H9 (cell line): Measurements from ENCODE around the gene MAL. TPM values are rescaled to one million over a fixed set of nuclear protein-coding genes. Genes with fewer than 3 reads are reported as not detected.

Source experiments
- DNase-seq: peaks from one replicate; pipeline ENCODE4 v3.0.0-alpha.2; 2017
- H2AFZ ChIP-seq: one replicate; pipeline ENCODE4 v1.6.1; 2013; ENCODE audit warnings: mild to moderate bottlenecking, low read length, control low read depth, moderate library complexity
- H2AK5ac ChIP-seq: 2 replicates; pipeline ENCODE4 v1.6.1; 2013; ENCODE audit warnings: low read length, control low read depth, mixed read lengths; ENCODE audit not compliant: insufficient read length
- H2BK120ac ChIP-seq: one replicate; pipeline ENCODE4 v1.6.1; 2013; ENCODE audit warnings: low read depth, mild to moderate bottlenecking, low read length, control low read depth, inconsistent platforms; ENCODE audit not compliant: poor library complexity, severe bottlenecking
- H2BK12ac ChIP-seq: 2 replicates; pipeline ENCODE4 v1.6.1; 2013; ENCODE audit warnings: low read length, control low read depth, mixed read lengths, low read depth; ENCODE audit not compliant: insufficient read length
- H2BK15ac ChIP-seq: 2 replicates; pipeline ENCODE4 v1.6.1; 2013; ENCODE audit warnings: low read depth, low read length, control low read depth
- H2BK20ac ChIP-seq: one replicate; pipeline ENCODE4 v1.6.1; 2013; ENCODE audit warnings: low read depth, mild to moderate bottlenecking, low read length, control low read depth, inconsistent platforms; ENCODE audit not compliant: poor library complexity, severe bottlenecking
- H2BK5ac ChIP-seq: 2 replicates; pipeline ENCODE4 v1.6.1; 2013; ENCODE audit warnings: low read length, control low read depth, mixed read lengths; ENCODE audit not compliant: insufficient read length
- H3K14ac ChIP-seq: 2 replicates; pipeline ENCODE4 v1.6.1; 2013; ENCODE audit warnings: low read length, control low read depth; ENCODE audit not compliant: insufficient read depth
- H3K18ac ChIP-seq: 2 replicates; pipeline ENCODE4 v1.6.1; 2013; ENCODE audit warnings: low read depth, mild to moderate bottlenecking, mixed read lengths, low read length, control low read depth; ENCODE audit not compliant: insufficient read length
- H3K23ac ChIP-seq: 2 replicates; pipeline ENCODE4 v1.6.1; 2013; ENCODE audit warnings: low read length, control low read depth, mixed read lengths, low read depth; ENCODE audit not compliant: insufficient read length
- H3K23me2 ChIP-seq: 2 replicates; pipeline ENCODE4 v1.6.1; 2013; ENCODE audit warnings: low read depth, mild to moderate bottlenecking, mixed read lengths, low read length, control low read depth; ENCODE audit not compliant: insufficient read length, poor library complexity, severe bottlenecking
- H3K27ac ChIP-seq: 2 replicates; pipeline ENCODE4 v1.5.1; 2013; ENCODE audit warnings: low read length, control low read depth, mixed read lengths, low read depth; ENCODE audit not compliant: insufficient read length
- H3K27me3 ChIP-seq: 2 replicates; pipeline ENCODE4 v1.6.1; 2013; ENCODE audit warnings: low read length, control low read depth, inconsistent platforms; ENCODE audit not compliant: insufficient read depth
- H3K4ac ChIP-seq: 2 replicates; pipeline ENCODE4 v1.6.1; 2013; ENCODE audit warnings: low read depth, mild to moderate bottlenecking, control low read depth, inconsistent platforms, low read length, moderate library complexity
- H3K4me1 ChIP-seq: 2 replicates; pipeline ENCODE4 v1.6.1; 2013; ENCODE audit warnings: low read length, control low read depth, inconsistent platforms; ENCODE audit not compliant: insufficient read depth
- H3K4me2 ChIP-seq: 2 replicates; pipeline ENCODE4 v1.6.1; 2013; ENCODE audit warnings: low read length, control low read depth, mixed read lengths; ENCODE audit not compliant: insufficient read length, insufficient read depth
- H3K56ac ChIP-seq: 2 replicates; pipeline ENCODE4 v1.6.1; 2013; ENCODE audit warnings: low read depth, mild to moderate bottlenecking, mixed read lengths, low read length, control low read depth; ENCODE audit not compliant: insufficient read length
- H3K79me1 ChIP-seq: 2 replicates; pipeline ENCODE4 v1.6.1; 2013; ENCODE audit warnings: low read depth, mild to moderate bottlenecking, moderate library complexity, low read length, control low read depth, inconsistent platforms; ENCODE audit not compliant: insufficient read depth, poor library complexity, severe bottlenecking
- H3K79me2 ChIP-seq: 2 replicates; pipeline ENCODE4 v1.6.1; 2013; ENCODE audit warnings: low read length, control low read depth, inconsistent platforms; ENCODE audit not compliant: insufficient read depth
- H3K9ac ChIP-seq: 2 replicates; pipeline ENCODE4 v1.6.1; 2013; ENCODE audit warnings: low read length, control low read depth, mixed read lengths; ENCODE audit not compliant: insufficient read length; ENCODE audit errors: extremely low read depth
- H3K9me3 ChIP-seq: one replicate; pipeline ENCODE4 v1.6.1; 2013; ENCODE audit warnings: low read depth, low read length, inconsistent platforms; ENCODE audit not compliant: control insufficient read depth
- H3T11ph ChIP-seq: one replicate; pipeline ENCODE4 v1.6.1; 2013; ENCODE audit warnings: mild to moderate bottlenecking, low read length, control low read depth, inconsistent platforms
- H4K20me1 ChIP-seq: one replicate; pipeline ENCODE4 v1.6.1; 2013; ENCODE audit not compliant: control insufficient read depth, insufficient read length, insufficient read depth
- H4K5ac ChIP-seq: 2 replicates; pipeline ENCODE4 v1.6.1; 2013; ENCODE audit warnings: low read depth, mild to moderate bottlenecking, mixed read lengths, low read length, control low read depth; ENCODE audit not compliant: insufficient read length
- H4K8ac ChIP-seq: replicated peaks from 2 replicates; pipeline ENCODE4 v1.6.1; 2013; ENCODE audit warnings: low read length, control low read depth, mixed read lengths, low read depth; ENCODE audit not compliant: insufficient read length
- H4K91ac ChIP-seq: 2 replicates; pipeline ENCODE4 v1.6.1; 2013; ENCODE audit warnings: low read depth, mild to moderate bottlenecking, moderate library complexity, mixed read lengths, low read length, control low read depth; ENCODE audit not compliant: insufficient read length
- H3K27ac Mint-ChIP-seq, 3 experiments: 2 replicates in 2 of 3; 3 replicates in 1 of 3; pipeline ENCODE4 v1.8.0; 2020 to 2021; ENCODE audit warnings: mixed read lengths in 3 of 3, mild to moderate bottlenecking in 1 of 3, moderate library complexity in 1 of 3
- H3K27me3 Mint-ChIP-seq: 2 replicates; pipeline ENCODE4 v1.8.0; 2021; ENCODE audit warnings: low read depth, mild to moderate bottlenecking, moderate library complexity, mixed read lengths
- H3K36me3 Mint-ChIP-seq, 3 experiments: 2 replicates in 2 of 3; 3 replicates in 1 of 3; pipeline ENCODE4 v1.8.0; 2020 to 2021; ENCODE audit warnings: low read depth in 3 of 3, mixed read lengths in 3 of 3; ENCODE audit not compliant: insufficient read depth in 1 of 3
- H3K4me1 Mint-ChIP-seq, 2 experiments: 2 replicates each; pipeline ENCODE4 v1.8.0; 2020; ENCODE audit warnings: mixed read lengths in 2 of 2
- H3K4me3 Mint-ChIP-seq, 2 experiments: 2 replicates in 1 of 2; 3 replicates in 1 of 2; pipeline ENCODE4 v1.8.0; 2020 to 2021; ENCODE audit warnings: mild to moderate bottlenecking in 2 of 2, mixed read lengths in 2 of 2, moderate library complexity in 1 of 2
- H3K9me3 Mint-ChIP-seq, 2 experiments: 2 replicates in 1 of 2; 3 replicates in 1 of 2; pipeline ENCODE4 v1.8.0; 2020; ENCODE audit warnings: mild to moderate bottlenecking in 2 of 2, mixed read lengths in 2 of 2, moderate library complexity in 1 of 2
- WGBS: extraction: QIAGEN DNeasy Blood & Tissue Kit; methylation state at CpG from one replicate; pipeline ENCODE4 v1.1.7; 2013; ENCODE audit warnings: missing lambda C conversion rate, low lambda C conversion rate, mixed read lengths; ENCODE audit not compliant: insufficient read length; ENCODE audit errors: extremely low coverage; 5-methylcytosine and 5-hydroxymethylcytosine counted together
- total RNA-seq: library from RNA; stranded (reverse); gene quantifications from 2 replicates; pipeline ENCODE4 v1.2.1, GENCODE V29; 2021
- TF ChIP-seq, protein P1 (sequence below): fragments of 200-600 bp; sonication (generic); conservative IDR thresholded peaks from 3 replicates; pipeline ENCODE4 v1.8.0; 2021; ENCODE audit warnings: antibody characterized with exemption, mild to moderate bottlenecking

Gene MAL
- total RNA-seq, 1 experiment from 2014 or later = not detected

DNA sequence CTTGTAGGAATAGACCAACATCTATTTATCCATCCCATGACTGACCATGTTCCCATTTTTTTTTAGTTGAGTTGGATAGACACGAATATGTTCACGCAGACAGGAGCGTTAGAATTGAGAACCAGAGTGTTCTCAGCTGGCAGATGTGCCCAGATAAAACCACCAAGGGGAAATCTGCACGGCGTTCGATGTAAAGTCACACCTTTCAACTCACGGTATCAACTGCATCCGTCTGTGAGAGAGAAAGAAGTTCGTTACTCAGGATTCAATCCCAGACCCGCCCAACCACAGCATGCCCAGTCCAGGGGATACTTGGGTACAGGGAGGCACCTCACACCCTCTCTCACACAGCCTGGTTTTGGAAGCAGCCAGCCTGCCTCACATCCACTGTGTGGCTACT lies 26.1 kb downstream of the MAL start:
- H4K20me1 ChIP-seq = no peaks in the 10 kb centered on the region
- H3K23ac ChIP-seq = no peak overlapping the region
- H3K23me2 ChIP-seq = no peaks in the 10 kb centered on the region
- no peak overlapping the region for H3T11ph ChIP-seq
- no peak overlapping the region for H4K8ac ChIP-seq
- TF ChIP-seq, protein P1, sequence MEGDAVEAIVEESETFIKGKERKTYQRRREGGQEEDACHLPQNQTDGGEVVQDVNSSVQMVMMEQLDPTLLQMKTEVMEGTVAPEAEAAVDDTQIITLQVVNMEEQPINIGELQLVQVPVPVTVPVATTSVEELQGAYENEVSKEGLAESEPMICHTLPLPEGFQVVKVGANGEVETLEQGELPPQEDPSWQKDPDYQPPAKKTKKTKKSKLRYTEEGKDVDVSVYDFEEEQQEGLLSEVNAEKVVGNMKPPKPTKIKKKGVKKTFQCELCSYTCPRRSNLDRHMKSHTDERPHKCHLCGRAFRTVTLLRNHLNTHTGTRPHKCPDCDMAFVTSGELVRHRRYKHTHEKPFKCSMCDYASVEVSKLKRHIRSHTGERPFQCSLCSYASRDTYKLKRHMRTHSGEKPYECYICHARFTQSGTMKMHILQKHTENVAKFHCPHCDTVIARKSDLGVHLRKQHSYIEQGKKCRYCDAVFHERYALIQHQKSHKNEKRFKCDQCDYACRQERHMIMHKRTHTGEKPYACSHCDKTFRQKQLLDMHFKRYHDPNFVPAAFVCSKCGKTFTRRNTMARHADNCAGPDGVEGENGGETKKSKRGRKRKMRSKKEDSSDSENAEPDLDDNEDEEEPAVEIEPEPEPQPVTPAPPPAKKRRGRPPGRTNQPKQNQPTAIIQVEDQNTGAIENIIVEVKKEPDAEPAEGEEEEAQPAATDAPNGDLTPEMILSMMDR = no peak
- no peak overlapping the region for H3K27ac Mint-ChIP-seq
- no peak overlapping the region for H3K56ac ChIP-seq
- no peaks in the 10 kb centered on the region; the same call in 1 of the 2 replicates for H3K4me1 ChIP-seq
- no peak overlapping the region for H2AFZ ChIP-seq
- H2AK5ac ChIP-seq = no peak overlapping the region
- no peak overlapping the region for H3K4me3 Mint-ChIP-seq
- no peak overlapping the region for H2BK15ac ChIP-seq
- no peak overlapping the region for H3K27ac ChIP-seq
- no peak overlapping the region for H2BK5ac ChIP-seq
- no peaks in the 10 kb centered on the region for H3K27me3 ChIP-seq
- H4K91ac ChIP-seq = no peak overlapping the region
- H3K4ac ChIP-seq = no peak overlapping the region
- H3K4me2 ChIP-seq = no peak overlapping the region
- WGBS = no CpG with 5 or more reads among the region's 10 CpGs
- H4K5ac ChIP-seq = no peak overlapping the region
- H3K36me3 Mint-ChIP-seq = no peaks in the 10 kb centered on the region
- H3K4me1 Mint-ChIP-seq = peaks cover 4 to 12% of the 10 kb centered on the region in 2 experiments
- H3K14ac ChIP-seq = no peak overlapping the region
- H3K9me3 Mint-ChIP-seq = no peaks in the 10 kb centered on the region
- no peak overlapping the region for H3K9ac ChIP-seq
- H2BK20ac ChIP-seq = no peak overlapping the region
- no peak for DNase-seq
- no peaks in the 10 kb centered on the region for H3K79me1 ChIP-seq
- no peak overlapping the region for H3K18ac ChIP-seq
- H3K79me2 ChIP-seq = no peaks in the 10 kb centered on the region
- peaks cover 44% of the 10 kb centered on the region for H3K27me3 Mint-ChIP-seq
- H2BK120ac ChIP-seq = no peak overlapping the region
- no peak overlapping the region for H2BK12ac ChIP-seq
- H3K9me3 ChIP-seq = no peaks in the 10 kb centered on the region
